Activated gamma-delta T cell (primary cell): ENCODE results near the gene EMB.
"Not testable (repeated sequence)": the region's sequence is repeated elsewhere in the genome, so short reads cannot be mapped to it uniquely, and the experiment has no call there.

Source experiments
- DNase-seq: peaks from one replicate; lab custom pipeline; 2025; lab: John Stamatoyannopoulos, UW
- total RNA-seq, 2 donors: gene quantifications; one replicate each; lab custom pipeline; 2026; lab: John Stamatoyannopoulos, UW

EMB gene, protein sequence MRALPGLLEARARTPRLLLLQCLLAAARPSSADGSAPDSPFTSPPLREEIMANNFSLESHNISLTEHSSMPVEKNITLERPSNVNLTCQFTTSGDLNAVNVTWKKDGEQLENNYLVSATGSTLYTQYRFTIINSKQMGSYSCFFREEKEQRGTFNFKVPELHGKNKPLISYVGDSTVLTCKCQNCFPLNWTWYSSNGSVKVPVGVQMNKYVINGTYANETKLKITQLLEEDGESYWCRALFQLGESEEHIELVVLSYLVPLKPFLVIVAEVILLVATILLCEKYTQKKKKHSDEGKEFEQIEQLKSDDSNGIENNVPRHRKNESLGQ
- total RNA-seq: 471 to 503 reads per million in 2 donors

DNA sequence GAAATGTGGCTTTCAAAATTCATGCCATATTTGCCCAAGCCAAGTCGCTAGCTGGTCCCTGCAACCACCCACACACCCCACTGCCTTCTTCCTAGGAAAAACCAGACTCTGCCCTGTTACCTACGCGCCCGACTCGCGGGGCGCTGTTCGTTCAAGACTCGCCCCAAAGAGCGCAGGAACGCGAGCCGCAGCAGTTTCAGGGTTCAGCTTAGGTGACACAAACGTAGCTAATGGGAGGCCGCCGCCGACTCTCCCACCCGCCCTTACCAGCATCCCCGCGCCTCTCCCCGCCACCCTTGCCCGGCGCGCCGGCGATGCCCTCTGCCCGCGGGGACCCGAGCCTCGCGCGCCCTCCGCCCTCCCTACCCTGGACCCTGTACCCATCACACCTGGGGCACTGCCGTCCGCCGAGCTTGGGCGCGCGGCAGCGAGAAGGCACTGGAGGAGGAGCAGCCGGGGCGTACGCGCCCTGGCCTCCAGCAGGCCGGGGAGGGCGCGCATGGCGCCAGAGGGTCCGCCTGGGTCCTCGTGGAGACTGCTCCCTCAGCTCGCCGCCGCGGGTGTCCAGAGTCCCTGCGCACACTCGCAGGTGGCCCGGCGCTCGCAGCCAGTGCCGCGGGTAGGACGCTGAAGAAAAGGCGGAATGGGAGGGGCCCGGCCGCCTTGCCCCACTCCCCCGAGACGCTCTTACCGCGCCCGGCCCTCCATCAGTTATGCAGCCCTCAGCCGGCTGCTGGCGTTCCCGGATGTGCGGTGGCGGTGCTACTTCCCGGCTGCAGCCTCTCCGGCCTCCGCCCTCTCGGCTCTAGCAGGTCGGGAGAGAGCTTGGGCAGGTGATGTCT, at the start of gene EMB:
Gene EMB, minus strand, starts transcription at position 638 of the 842 bp plus-strand sequence. Its CDS starts 137 bp downstream, at position 501.
- peak; percentile 72 for DNase-seq

DNA sequence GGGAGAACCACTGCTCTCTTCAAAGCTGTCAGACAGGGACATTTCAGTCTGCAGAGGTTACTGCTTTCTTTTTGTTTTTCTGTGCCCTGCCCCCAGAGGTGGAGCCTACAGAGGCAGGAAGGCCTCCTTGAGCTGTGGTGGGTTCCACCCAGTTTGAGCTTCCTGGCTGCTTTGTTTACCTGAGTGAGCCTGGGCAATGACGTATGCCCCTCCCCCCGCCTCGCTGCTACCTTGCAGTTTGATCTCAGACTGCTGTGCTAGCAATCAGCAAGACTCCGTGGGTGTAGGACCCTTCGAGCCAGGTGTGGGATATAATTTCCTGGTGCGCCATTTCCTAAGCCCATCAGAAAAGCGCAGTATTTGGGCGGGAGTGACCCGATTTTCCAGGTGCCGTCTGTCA, 48.4 kb upstream of the EMB start:
- not testable (repeated sequence) for DNase-seq

DNA sequence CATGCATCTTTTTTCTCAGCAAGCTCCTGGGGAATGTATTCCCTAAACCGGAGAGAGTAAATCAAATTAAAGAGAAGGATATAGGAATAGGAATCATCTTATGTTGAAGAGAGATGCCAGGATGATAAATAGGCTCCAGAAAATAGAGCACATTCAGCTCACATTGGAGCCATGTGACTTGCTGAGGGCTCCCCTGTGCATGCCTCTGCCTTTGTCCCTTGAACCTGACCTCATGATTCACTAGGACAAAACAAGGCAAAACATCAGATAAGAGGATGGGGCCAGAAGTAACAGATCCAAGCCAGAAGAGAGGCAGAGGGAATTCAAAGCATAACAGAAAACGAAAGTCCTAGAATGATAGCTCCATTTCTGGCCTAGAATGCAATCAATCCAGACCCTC, 37.7 kb upstream of the EMB start:
- DNase-seq: not testable (repeated sequence)

DNA sequence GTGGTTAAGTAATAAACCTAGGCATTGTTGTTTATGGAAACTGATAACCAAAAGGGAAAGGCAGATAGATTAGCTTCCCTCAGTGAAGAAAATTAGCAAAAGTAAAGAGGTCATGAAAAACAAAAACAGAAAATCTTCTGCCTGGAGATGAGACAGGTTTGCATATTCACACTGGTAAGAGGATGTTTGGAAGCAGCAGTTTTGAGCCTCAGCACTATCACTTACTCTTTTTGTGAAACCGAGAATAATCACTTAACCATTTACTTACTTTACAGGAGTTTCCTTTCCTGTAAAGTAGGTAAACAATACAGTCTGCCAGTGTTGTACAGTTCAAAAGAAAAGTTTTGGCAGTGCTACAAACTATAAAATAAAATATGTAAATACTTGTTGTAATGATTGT, 35.5 kb upstream of the EMB start:
- no peak for DNase-seq

DNA sequence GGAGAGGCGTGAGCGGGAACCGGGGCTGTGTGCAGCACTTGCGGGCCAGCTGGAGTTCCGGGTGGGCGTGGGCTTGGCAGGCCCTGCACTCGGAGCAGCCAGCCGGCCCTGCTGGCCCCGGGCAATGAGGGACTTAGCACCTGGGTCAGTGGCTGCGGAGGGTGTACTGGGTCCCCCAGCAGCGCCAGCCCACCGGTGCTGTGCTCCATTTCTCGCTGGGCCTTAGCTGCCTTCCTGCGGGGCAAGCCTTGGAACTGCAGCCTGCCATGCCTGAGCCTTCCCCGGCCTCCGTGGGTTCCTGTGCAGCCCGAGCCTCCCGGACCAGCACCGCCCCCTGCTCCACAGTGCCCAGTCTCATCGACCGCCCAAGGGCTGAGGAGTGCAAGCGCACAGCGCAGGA, 23.9 kb upstream of the EMB start:
- not testable (repeated sequence) for DNase-seq

DNA sequence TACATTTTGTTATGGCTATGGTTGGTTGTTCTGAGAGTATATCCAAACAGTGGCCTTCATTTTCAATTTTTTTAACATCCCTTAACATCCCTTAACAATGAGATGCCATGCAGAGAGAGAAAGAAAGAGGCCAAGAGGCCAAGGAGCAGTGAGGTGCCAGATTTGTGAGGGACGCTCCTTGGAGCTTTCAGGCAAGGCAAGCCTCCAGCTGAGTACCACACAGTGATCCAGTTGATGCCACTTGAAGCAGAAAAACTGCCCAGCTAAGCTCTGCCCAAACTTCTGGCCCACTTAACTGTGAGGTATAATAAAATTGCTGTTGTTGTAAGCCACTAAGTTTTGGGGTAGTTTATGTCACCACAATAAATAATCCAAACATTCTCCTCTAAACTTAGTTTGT, 22.6 kb upstream of the EMB start:
- no peak for DNase-seq

DNA sequence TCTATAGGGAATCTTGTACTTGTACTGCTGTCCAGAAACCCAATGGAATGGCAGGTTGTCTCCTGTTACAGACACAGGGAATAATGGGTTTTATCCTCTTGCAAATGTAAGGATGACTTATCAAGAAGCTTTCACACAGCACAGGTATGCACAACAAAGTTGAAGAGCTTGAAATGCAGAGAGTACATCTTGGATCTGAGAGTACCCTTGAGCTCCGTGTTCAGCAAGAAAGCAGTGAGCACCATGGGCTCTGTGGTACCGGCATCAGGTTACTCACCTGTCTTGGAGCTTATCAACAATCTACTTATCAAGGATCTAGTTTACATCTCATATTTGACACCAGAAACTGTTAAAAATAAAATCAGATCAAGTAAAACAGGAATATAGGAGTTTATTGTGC, 22.0 kb upstream of the EMB start:
- DNase-seq: no peak

DNA sequence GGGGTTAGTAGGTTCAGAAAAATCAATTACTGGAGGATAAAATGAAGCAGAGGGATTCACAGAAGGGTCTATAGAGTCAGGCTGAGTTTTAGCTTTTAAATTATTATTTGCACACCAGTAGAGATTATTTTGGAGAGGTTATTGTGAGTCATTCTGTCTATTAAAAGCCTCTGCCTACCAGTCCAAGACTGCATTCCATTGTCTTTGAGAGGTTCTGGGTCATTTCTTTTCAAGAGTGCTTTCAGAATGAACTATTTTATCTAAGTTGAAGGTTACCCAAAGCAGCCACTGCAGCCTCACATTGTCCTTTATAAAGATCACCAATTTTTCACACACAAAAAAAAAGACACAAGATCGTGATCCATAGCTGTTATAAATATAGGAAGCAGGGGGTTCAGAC, 21.5 kb upstream of the EMB start:
- DNase-seq: not testable (repeated sequence)

DNA sequence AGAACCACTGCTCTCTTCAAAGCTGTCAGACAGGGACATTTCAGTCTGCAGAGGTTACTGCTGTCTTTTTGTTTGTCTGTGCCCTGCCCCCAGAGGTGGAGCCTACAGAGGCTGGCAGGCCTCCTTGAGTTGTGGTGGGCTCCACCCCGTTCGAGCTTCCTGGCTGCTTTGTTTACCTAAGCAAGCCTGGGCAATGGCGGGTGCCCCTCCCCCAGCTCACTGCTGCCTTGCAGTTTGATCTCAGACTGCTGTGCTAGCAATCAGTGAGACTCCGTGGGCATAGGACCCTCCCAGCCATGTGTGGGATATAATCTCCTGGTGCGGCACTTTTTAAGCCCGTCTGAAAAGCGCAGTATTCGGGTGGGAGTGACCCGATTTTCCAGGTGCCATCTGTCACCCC, 17.3 kb upstream of the EMB start:
- not testable (repeated sequence) for DNase-seq

DNA sequence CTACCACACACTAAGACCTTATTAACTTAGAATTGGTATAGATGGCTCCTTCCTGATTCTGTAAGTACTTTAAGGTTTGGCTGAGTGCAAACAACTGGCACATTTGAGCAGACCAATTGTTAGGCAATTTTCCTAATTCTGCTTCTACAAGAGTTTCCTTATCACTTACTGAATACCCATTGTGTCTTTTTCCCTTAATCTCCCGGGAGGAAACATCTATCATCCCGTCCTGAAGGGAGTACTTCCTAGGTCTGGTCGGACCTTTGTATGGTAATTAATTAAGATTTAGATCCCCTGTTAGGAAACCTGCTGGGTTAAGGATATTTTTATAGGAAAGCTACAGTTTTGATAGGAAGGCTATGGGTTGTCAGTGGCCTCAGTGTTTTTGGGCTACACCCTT, 8.2 kb upstream of the EMB start:
- not testable (repeated sequence) for DNase-seq

DNA sequence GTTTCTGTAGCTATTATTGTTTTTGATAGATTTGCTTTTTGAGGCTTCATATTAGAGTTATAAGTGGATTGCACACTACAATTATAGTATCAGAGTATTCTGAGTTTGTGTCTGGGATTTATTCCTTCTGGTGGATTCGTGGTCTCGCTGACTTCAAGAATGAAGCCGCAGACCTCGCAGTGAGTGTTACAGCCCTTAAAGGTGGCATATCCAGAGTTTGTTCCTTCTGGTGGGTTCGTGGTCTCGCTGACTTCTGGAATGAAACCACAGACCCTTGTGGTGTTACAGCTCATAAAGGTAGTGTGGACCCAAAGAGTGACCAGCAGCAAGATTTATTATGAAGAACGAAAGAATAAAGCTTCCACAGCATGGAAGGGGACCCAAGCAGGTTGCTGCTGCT, 6.9 kb upstream of the EMB start:
- DNase-seq: no peak

DNA sequence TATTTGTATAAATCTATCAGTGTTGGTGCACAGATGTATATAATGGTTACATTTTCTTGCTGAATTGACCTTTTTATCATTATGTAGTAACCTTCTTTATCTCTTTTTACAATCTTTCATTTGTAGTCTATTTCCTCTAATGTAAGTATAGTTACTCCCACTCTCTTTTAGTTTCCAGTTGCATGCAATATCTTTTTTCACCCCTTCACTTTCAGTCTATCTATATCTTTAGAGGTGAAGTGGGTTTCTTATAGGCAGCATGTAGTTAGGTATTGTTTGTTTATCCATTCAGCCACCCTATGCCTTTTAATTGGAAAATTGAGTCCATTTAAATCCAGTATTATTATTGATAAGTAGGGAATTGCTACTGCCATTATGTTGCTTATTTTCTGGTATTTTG, 6.1 kb upstream of the EMB start:
- no peak for DNase-seq

DNA sequence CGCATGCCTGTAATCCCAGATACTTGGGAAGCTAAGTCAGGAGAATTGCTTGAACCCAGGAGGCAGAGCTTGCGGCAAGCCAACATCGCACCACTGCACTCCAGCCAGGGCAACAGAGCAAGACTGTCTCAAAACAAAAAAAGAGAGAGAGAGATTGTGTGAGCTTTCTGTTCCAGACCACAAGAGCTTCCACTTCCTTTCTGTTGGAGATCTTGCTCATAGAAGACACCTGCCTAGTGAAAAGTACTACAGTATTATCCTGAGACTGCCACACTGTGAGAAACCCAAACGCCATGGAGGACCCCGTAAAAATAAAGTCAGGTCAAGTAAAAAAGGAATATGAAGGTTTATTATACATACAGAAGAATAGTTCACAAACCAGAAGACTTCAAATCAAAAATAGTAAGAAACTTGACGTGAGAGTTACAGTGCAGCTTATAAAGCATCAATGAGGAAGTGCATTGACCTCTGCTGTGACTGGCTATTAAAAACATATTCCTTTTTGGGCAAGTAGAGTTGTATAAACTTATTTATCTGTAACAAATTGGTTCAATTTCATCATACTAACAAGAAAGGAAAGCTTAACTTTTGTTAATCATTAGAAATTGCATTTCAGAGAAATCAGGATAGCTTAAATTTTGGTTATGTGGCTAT, 4.3 kb upstream of the EMB start:
- DNase-seq: no peak

DNA sequence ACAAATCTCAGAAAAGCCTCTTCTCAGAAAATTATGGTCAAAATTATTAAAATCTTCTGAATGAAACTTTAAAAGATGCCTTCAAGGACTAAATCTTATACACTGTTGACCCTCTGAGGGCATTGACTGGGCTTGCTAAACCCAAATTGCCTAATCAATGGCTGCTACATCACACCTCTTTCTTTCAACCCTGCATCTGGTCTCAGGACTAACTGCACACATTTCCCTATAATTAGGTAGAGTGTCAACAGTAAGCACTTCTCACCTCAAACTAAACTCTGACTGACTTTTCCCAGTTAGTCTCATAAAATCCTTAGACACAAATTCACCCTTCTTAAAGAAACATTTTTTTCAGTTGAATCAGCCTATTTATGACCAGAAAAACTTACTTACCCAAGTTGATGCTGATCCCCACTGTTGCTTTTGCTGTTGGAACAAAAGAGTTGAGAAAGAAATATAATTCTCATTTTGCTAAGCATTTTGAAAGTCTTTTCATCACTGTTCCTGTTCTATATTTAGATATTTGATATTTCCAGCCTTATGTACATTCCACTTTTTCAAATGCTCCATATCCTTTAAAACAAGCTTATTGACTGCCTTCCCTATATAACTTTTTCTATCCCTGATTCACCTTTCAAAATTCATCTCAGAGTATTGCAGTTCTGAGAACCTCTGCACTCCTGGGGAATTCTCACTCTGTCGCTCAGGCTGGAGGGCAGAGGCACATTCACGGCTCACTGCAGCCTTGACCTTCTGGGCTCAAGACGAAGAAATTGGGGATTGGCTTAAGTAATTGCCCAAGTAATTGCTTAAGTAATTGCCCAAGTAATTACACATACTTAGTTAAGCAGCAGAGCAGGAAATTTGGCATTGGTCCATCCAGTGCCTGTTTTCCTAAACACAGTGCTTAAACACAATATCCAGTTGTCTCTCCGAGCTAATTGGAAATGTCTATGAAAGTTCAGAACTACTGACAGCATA, 1.8 kb upstream of the EMB start:
- DNase-seq: not testable (repeated sequence)

DNA sequence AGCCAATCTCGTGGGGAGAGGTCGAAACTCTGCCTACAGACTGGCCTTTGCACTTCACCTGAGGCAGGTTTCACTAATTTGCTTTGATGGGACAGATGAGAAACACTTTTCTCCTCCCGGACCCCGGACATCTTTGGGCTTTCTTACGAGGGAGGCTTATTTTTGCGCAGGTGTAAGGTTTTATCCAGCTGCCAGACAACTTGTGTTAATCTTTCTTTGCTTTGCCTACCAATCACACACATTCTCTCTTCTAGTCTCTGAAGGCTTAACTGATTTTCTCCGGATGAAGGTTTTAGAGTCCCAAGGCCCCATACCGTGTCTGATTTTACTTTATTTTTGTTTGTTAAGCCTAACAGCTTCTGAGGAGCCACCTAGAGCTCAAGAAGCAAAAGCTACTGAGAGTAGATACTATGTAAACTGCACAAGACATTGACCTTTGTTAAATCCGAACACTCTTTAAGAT, 436 bp upstream of the EMB start:
- no peak for DNase-seq

DNA sequence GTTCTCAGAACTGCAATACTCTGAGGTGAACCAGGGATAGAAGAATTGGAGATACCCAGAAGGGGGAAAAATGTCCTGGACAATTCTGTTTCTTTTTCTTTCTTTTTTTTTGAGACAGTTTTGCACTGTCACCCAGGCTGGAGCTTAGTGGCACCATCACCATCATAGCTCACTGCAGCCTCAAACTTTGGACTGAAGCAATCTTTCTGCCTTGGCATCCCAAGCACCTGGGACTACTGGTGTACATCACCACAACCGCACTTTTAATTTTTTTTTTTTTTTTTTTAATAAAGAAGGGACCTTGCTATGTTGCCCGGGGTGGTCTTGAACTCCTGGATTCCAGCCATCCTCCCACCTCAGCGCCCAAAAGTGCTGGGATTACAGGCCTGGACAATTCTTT, 1.9 kb downstream of the EMB start:
- DNase-seq: no peak

DNA sequence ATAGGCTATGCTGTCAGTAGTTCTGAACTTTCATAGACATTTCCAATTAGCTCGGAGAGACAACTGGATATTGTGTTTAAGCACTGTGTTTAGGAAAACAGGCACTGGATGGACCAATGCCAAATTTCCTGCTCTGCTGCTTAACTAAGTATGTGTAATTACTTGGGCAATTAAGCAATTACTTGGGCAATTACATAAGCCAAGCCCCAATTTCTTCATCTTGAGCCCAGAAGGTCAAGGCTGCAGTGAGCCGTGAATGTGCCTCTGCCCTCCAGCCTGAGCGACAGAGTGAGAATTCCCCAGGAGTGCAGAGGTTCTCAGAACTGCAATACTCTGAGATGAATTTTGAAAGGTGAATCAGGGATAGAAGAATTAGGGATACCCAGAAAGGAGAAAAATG, 3.0 kb downstream of the EMB start:
- not testable (repeated sequence) for DNase-seq

DNA sequence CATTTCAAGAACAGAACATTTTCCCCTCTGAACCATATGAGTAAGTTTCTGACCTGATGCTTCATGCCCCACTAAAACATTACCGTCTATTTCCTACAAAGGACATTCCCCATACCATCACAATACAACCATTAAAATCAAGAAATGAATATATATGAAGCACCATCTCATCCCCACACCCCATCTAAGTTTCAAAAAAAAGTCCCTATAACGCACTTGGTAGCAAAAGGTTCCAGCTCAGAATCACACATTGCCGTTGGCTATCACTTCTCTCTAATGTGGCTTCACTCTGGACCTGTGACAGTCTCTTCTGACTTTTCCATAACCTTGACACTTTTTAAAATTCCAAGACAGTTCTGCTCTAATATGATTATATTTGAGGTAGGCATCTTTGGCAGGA, 5.9 kb downstream of the EMB start:
- DNase-seq: no peak

DNA sequence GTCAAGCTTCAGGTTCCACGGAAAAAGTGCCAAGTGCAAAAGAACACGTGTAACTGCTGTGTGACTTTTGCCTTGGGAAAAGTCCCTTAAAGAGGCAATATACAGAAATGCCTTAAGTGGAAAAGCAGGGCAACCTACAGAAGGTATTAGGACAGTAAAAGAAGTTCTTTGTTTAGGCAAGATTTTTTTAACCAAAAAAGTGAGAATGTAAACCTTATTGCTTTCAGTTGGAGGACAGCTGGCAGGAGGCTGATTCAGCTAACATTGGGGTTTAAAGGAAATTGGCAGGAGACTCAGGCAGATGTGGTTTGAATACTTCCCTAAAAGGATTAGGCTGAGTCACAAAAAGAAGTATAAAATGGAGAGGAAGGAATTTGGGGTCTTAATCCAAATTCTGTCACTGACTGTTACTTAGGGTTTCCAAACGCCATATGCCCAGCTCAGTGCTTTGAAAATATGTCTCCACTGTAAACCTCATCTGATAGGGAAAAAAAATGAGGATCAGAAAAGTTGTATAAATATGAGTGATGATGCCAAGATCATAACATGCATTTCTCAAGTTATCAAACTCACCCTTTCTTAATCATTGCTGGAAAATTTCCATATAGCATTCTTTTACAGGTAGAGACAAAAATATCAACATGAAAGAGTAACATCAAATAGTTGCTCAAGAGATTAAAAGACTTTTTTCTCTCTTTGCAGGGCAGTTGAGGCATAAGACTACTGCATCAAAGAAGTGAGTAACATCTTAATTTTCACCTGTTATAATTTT, 9.8 kb downstream of the EMB start:
- DNase-seq: not testable (repeated sequence)

DNA sequence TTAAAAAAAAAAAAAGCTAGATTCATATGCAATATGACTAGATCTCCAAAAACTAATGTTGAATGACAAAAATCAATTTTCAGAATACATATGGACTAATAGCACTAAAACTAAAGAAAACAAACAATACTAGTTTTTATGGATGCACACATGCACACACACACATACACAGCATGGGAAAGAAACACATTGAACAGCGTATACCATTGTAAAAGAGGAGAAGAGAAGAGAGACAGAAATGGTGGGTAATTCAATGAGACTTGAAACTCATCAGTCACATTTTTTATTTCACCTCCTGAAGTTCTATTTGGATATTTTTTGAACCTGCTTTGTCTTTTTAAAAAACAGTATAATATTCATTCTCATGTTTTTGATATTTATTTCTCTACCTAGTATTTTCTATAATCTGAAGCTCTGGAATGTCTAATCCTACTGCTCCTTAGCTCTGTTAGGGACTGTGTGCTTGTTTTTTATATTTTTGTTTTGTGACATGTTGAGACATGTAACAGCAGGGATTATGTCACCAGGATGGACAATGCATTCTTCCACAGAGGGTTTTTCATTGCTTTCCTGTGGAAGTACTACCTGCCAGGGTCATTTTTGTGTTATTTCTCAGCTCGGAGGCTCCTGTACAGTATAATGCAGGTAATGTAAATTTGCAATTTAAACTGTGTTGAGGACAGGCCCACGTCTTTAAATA, 17.8 kb downstream of the EMB start:
- DNase-seq: not testable (repeated sequence)
